ENCODE measurements around the gene KAZN.

Gene KAZN

GRCh38 chr1:14773396-14774025 is 175.0 kb downstream of the KAZN start:
- TF ChIP-seq, protein P1, sequence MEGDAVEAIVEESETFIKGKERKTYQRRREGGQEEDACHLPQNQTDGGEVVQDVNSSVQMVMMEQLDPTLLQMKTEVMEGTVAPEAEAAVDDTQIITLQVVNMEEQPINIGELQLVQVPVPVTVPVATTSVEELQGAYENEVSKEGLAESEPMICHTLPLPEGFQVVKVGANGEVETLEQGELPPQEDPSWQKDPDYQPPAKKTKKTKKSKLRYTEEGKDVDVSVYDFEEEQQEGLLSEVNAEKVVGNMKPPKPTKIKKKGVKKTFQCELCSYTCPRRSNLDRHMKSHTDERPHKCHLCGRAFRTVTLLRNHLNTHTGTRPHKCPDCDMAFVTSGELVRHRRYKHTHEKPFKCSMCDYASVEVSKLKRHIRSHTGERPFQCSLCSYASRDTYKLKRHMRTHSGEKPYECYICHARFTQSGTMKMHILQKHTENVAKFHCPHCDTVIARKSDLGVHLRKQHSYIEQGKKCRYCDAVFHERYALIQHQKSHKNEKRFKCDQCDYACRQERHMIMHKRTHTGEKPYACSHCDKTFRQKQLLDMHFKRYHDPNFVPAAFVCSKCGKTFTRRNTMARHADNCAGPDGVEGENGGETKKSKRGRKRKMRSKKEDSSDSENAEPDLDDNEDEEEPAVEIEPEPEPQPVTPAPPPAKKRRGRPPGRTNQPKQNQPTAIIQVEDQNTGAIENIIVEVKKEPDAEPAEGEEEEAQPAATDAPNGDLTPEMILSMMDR (IDR thresholded peaks at IDR 0.05; ENCODE audit: insufficient read depth, low read length, poor library complexity, severe bottlenecking), result no peak
- Histone ChIP-seq H3K36me3 (ENCODE audit: control insufficient read depth, insufficient read depth, low read length) (no peaks in the 10 kb centered on the region), H3K27me3 (replicated peaks; ENCODE audit: control insufficient read depth, insufficient read depth, low read length) (no peaks in the 10 kb centered on the region), H3K4me3 (replicated peaks; ENCODE audit: low read depth, low read length) (no peak overlapping the region)
- DNase-seq (ENCODE audit: extremely low read depth, insufficient read length), result no peak

DNA sequence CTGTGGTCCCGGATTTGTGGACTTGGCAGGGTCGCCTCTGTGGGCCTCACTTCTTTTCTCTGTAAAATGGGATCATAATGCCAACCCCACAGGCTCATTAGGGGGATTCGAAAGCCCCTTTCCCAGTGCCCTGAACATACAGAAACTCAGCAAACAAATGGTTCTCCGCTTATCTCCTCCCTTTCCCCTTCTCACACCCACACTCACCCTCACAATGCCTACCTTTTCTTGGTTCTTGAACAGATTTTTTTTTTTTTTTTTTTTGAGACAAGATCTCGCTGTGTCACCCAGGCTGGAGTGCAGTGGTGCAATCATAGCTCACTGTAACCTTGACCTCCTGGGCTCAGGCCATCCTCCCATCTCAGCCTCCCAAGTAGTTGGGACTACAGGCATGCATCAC is 175.7 kb downstream of the KAZN start:
- TF ChIP-seq, protein P1 (IDR thresholded peaks at IDR 0.05; ENCODE audit: insufficient read depth, low read length, poor library complexity, severe bottlenecking), result no peak
- no peaks in the 10 kb centered on the region for H3K36me3 ChIP-seq (ENCODE audit: control insufficient read depth, insufficient read depth, low read length)
- no peaks in the 10 kb centered on the region for H3K27me3 ChIP-seq (replicated peaks; ENCODE audit: control insufficient read depth, insufficient read depth, low read length)
- DNase-seq (ENCODE audit: extremely low read depth, insufficient read length), result no peak
- no peak overlapping the region for H3K4me3 ChIP-seq (replicated peaks; ENCODE audit: low read depth, low read length)

GRCh38 chr1:14774988-14775387 is 176.5 kb downstream of the KAZN start:
- H3K36me3 ChIP-seq (ENCODE audit: control insufficient read depth, insufficient read depth, low read length), result no peaks in the 10 kb centered on the region
- TF ChIP-seq, protein P1 (IDR thresholded peaks at IDR 0.05; ENCODE audit: insufficient read depth, low read length, poor library complexity, severe bottlenecking), result no peak
- no peaks in the 10 kb centered on the region for H3K27me3 ChIP-seq (replicated peaks; ENCODE audit: control insufficient read depth, insufficient read depth, low read length)
- no peak overlapping the region for H3K4me3 ChIP-seq (replicated peaks; ENCODE audit: low read depth, low read length)
- DNase-seq (ENCODE audit: extremely low read depth, insufficient read length), result no peak

GRCh38 chr1:14775434-14775833 is 176.9 kb downstream of the KAZN start:
- H3K27me3 ChIP-seq (replicated peaks; ENCODE audit: control insufficient read depth, insufficient read depth, low read length), result no peaks in the 10 kb centered on the region
- H3K4me3 ChIP-seq (replicated peaks; ENCODE audit: low read depth, low read length), result no peak overlapping the region
- DNase-seq (ENCODE audit: extremely low read depth, insufficient read length), result no peak
- TF ChIP-seq, protein P1 (IDR thresholded peaks at IDR 0.05; ENCODE audit: insufficient read depth, low read length, poor library complexity, severe bottlenecking), result no peak
- H3K36me3 ChIP-seq (ENCODE audit: control insufficient read depth, insufficient read depth, low read length), result no peaks in the 10 kb centered on the region

DNA sequence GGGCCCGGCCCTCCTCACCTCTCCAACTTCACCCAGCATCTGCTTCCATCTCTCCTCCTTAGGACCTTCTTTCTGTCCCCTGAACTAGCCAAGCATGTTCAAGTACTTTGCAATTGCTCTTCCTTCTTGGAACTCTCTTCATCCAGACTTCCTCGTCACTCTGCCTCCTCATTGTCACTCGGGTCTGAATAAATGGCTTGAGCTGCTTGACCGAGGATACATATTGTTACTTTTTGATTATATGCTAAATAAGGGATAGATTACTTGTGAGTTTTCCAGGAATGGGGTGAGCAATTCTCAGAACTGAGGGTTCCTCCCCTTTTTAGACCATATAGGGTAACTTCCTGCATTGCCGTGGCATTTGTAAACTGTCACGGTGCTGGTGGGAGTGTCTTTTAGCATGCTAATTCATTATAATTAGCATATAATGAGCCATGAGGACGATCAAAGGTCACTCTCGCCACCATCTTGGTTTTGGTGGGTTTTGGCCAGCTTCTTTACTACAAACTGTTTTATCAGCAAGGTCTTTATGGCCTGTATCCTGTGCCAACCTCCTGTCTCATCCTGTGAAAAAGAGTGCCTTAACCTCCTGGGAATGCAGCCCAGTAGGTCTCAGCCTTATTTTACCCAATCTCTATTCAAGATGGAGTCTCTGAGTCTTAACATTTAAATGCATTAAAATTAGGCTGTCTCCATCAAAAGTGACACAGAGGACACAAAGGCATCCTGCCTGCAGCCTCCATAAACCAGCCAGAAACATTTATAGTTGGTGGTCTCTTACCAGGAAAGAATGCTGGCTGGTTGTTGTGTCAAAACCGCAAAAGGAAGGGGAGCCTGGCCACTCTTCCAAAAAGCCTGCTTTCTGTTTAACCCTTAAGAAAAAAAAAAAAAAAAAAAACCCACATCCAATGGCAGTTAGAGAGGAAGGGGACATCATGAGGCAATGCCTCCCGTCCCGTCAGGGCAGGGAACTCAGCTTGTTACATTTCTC is 179.3 kb downstream of the KAZN start:
- DNase-seq (ENCODE audit: extremely low read depth, insufficient read length), result no peak

More for the DNA sequence above, 179.3 kb downstream of the KAZN start:
- Histone ChIP-seq H3K27me3 (replicated peaks; ENCODE audit: control insufficient read depth, insufficient read depth, low read length) (no peaks in the 10 kb centered on the region), H3K36me3 (ENCODE audit: control insufficient read depth, insufficient read depth, low read length) (no peaks in the 10 kb centered on the region), H3K4me3 (replicated peaks; ENCODE audit: low read depth, low read length) (no peak overlapping the region)
- TF ChIP-seq, protein P1 (IDR thresholded peaks at IDR 0.05; ENCODE audit: insufficient read depth, low read length, poor library complexity, severe bottlenecking), result no peak
